Kasumi-1 (cell line): ENCODE results near the gene FNDC7.
"Not testable (repeated sequence)": the region's sequence is repeated elsewhere in the genome, so short reads cannot be mapped to it uniquely, and the experiment has no call there.

Experiments used
- DNase-seq, 2 experiments: peaks; one replicate each; lab custom pipeline; 2025; lab: John Stamatoyannopoulos, UW

Gene FNDC7

GRCh38 chr1:108712606-108713150, at the start of gene FNDC7:
TSS of gene FNDC7 (plus strand) at chr1:108712908. CDS start at chr1:108712934, 26 bp downstream.
- no peak for DNase-seq

- no peak for DNase-seq
Measured at GRCh38 chr1:108663074-108663473, 49.6 kb upstream of the FNDC7 start.

- peak; percentile 37 to 44 for DNase-seq
Measured at GRCh38 chr1:108664481-108664880, 48.2 kb upstream of the FNDC7 start.

GRCh38 chr1:108665067-108665466, 47.6 kb upstream of the FNDC7 start:
- no peak for DNase-seq

GRCh38 chr1:108665771-108666170, 46.9 kb upstream of the FNDC7 start:
- no peak for DNase-seq

- DNase-seq, result not testable (repeated sequence)
Measured at GRCh38 chr1:108667422-108667821, 45.3 kb upstream of the FNDC7 start.

- no peak for DNase-seq
Measured at GRCh38 chr1:108668777-108669176, 43.9 kb upstream of the FNDC7 start.

GRCh38 chr1:108669679-108670078, 43.0 kb upstream of the FNDC7 start:
- no peak for DNase-seq

- no peak for DNase-seq
Measured at GRCh38 chr1:108670131-108670773, 42.5 kb upstream of the FNDC7 start.

- DNase-seq, result peak; percentile 42
Measured at GRCh38 chr1:108671143-108671542, 41.6 kb upstream of the FNDC7 start.

- DNase-seq, result no peak
Measured at GRCh38 chr1:108678706-108679105, 34.0 kb upstream of the FNDC7 start.

GRCh38 chr1:108679586-108680213, 33.0 kb upstream of the FNDC7 start:
- no peak for DNase-seq

GRCh38 chr1:108681701-108682100, 31.0 kb upstream of the FNDC7 start:
- DNase-seq, result not testable (repeated sequence)

- no peak for DNase-seq
Measured at GRCh38 chr1:108685529-108685928, 27.2 kb upstream of the FNDC7 start.

- no peak for DNase-seq
Measured at GRCh38 chr1:108686614-108687313, 25.9 kb upstream of the FNDC7 start.

GRCh38 chr1:108691128-108691941, 21.4 kb upstream of the FNDC7 start:
- peak in 1 of 2 experiments; percentile 50 for DNase-seq

- DNase-seq, result peak; percentile 91 to 94
Measured at GRCh38 chr1:108691942-108692723, 20.6 kb upstream of the FNDC7 start, which contains the start of gene PRPF38B. TSS of gene PRPF38B (plus strand) at chr1:108692310. CDS start at chr1:108692592, 282 bp downstream.

- peak; percentile 67 to 71 for DNase-seq
Measured at GRCh38 chr1:108692724-108693655, 19.7 kb upstream of the FNDC7 start.

GRCh38 chr1:108695535-108695934, 17.2 kb upstream of the FNDC7 start:
- peak; percentile 54 to 66 for DNase-seq
